UCSD-AML1 (cell line): Measurements from ENCODE around the gene RPS2.
"Not testable (repeated sequence)": the region's sequence is repeated elsewhere in the genome, so short reads cannot be mapped to it uniquely, and the experiment has no call there.

Experiments
- DNase-seq: peaks from one replicate; lab custom pipeline; 2025; ENCODE audit not compliant: unreplicated experiment; lab: John Stamatoyannopoulos, UW

The RPS2 gene

DNA sequence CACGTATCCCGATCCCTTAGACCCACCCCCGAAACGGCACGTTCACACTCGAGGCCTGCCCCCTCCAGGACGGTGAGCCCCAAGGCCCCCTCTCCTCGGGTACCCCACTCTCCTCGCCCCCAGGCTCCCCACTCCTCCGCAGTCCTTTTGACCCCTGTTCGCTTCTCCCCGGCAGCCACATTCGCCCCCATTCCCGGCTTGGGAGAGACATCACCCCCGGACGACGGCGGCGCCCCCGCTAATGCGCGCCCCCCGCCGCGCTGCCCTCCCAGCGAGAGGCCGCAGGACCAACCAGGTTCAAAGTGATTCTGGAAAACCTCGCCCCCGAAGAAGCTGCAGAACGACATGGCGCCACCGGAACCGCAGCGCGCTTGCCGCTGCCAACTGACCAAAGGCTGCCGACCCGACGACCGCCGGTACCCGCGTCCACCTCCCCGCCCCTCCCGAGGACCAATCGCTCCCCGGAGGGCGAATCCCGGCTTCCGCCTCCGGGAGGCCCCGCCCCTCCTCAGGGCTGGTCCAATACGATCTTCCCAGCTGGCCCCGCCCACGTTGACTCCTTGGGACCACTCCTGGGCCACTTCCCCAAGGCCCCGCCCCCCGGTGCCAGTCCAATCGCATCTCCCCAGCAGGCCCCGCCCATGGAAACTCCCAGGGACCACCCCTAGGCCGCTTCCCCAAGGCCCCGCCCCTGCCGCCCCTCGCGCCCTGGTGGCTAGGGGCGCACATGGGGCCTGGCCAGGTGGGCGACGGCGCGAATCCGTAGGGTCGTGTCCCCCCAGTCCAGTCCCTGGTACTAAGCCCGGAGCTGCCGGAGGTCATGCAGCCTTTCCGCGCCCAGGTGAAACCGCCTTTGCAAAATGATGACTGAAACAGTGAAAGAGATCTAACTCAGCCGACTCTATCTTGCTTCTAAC, 21.6 kb downstream of the RPS2 start, which contains the start of gene MSRB1:
Gene MSRB1 (minus strand): TSS at position 390 of the 917 bp plus-strand sequence. CDS start 43 bp downstream, at position 347.
- peak; percentile 100 for DNase-seq

DNA sequence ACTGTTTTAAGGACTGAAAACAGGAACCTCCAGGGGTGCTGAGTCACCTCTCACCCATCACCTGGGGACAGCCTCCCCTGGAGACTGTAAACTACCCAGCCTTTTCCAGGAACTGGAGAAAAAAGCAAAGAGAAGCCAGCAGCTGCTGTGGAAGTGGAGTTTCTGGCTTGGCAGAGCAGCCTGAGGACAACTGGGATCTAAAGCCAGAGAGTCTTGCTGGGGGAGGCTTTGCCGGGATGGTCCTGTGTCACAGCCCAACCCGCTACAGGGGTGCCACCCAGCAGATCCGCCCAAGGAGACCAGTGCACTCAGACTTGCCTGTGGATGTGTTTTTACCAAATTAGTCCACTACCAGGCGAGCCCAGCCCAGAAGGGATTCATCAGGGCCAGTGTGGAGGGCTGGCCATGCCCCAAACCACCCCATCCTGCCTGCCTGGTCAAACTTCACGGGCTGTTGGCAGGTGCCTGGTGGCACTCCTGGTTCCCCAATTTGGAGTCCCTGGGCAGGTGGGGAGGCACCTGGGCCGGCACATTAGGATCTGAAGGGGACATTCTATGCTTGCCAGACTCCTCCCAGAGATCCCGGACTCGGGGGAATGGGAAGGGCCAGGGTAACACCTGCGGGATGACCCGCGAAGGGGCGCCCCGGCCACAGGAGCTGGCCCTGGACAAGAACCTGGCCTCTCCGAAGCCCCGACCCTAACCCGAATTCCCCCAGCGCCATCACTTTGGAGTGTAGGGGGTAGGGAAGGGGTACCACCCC, 22.4 kb downstream of the RPS2 start:
- DNase-seq = peak; percentile 43

DNA sequence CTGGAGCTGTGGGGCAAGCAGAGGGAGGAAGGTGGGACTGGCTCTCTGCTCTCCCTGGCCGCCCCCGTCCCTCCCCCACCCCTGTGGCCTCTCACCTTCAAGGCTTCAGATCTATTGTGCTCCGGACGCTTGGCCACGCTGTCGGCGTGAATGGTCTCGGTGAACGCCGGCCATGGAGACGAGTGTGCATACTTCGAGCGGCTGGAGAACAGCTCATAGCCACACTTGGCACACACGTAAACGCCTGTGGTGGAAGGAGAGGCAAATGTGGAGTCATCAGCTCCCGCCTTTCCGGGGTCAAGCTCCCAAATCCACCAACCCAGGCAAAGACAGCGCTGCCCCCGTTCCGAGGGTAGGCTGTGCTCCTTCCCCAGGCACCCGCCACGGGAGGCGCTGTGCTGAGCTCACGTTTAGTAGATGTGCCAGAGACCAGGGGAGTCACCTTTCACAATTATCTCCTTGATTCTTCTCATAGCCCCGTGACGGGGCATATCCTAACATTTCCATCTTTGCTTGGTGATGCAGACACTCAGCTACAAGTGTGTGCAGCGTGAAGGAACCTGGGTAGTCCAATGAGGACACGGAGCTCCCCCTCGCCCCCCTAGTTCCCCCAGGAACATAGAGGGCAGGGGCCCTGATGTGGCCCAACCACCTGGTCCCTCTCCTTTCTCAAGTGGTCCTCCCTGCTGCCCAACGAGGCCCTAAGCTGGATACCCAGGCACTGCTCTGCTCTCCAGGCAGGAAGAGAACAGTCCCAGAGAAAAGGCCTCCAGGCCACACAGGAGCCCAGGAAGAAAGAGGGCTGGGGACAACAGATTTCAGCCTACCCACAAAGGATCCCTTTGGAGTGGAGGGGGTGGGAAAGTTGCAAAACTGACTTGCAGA, 23.2 kb downstream of the RPS2 start:
- no peak for DNase-seq

- no peak for DNase-seq
Observed at GRCh38 chr16:1940273-1941161, 24.1 kb downstream of the RPS2 start.

- DNase-seq = not testable (repeated sequence)
Observed at GRCh38 chr16:1939833-1940232, 24.8 kb downstream of the RPS2 start.

- no peak for DNase-seq
Observed at GRCh38 chr16:1938910-1939309, 25.7 kb downstream of the RPS2 start.

- no peak for DNase-seq
Observed at GRCh38 chr16:1938316-1938715, 26.3 kb downstream of the RPS2 start.

DNA sequence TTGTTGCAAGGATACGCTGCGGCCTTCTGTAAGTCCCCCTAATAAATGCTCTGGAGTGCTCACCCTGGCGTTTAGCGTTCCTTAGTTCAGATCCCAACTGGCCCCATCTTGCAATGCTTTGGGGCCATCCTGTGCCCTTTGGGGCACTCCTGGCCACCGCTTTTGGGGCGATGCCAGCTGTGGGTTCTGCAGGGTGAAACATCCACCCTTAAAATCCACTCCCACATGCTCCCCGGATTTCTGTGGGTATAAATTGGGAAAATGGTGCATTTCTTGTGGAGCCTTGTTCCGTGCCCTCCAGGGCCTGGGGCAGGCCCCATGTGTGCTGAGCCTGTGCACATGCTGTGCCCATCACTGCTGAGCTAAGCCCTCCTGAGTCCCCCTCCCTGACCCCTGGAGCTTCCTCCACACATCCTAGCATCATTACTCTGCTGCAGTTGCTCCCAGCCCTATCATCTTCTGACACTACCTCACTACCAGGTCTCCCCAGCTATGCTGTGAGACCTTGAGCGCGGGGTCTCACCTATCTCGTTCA, 27.6 kb downstream of the RPS2 start:
- no peak for DNase-seq

DNA sequence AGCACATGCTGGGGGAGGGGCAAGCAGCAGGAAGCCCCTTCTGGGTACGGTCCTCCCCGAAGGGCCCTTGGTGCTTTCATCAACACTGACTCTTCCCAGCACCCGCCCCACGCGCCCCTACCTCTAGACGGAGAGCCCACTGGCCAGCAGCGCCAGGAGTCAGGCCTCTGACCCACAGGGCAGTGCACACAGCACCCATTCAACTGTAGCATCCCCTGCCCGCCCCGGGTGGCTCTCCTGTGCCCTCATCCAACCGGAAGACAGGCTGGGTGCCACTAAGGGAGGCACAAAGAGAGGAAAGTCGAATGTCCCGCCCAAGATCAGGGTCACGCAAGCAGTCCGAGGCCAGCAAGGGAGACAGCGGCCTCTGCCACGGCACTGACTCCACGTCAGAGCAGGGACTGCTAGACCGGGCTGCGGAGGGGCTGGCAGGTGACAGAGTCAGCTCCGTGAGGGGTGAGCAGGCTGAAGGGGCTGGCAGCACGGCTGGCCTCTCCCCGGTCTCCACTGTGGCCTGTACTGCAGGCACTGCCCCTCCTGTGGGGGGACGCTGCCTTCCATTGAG, 31.4 kb downstream of the RPS2 start:
- no peak for DNase-seq

DNA sequence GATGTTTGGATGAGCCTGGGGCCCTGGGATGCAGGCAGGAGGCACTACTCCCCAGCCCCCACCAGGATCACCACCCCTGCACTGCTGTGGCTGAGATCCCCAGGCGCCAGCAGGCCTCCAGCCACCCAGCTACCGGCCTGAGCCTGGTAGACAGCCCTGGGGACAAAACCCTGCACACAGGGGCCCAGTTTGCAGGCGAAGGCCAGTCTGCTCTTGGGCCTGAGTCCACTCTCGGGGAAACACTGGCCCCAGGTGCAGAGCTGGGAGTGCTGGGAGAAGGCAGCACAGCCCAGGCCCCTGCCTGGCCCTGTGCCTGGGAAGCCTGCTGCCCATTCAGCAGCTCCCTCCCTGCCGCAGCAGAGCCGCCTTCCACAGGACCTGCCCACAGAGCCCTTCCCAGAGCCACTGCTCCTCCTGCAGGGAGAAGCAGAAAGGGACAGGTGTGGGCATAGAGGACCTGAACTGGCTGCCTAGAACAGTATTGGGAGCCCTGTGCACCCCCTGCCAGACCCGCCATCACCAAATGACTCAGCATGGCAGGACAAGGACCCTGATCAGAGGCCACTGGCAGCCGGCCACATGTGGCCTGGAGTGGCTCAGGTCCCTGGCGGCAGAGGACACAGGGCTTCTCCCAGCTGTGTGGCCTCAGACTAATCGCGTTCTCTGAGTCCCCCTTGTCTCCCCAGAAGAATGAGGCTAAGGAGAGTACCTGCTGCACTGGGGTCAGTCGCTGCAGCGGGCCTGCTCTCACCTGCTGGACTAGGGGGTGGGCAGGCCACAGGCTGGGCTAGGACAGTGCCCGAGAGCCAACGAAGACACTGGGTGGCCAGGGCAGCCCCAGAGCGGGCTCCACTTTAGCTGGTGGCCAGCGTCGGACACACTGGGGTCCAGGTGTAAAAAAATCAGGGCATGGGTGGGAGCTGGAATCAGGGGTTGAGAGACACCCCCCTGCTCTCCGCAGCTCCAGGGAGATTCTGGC, 32.3 kb downstream of the RPS2 start:
- no peak for DNase-seq

GRCh38 chr16:1930338-1930720, 34.3 kb downstream of the RPS2 start:
- no peak for DNase-seq

DNA sequence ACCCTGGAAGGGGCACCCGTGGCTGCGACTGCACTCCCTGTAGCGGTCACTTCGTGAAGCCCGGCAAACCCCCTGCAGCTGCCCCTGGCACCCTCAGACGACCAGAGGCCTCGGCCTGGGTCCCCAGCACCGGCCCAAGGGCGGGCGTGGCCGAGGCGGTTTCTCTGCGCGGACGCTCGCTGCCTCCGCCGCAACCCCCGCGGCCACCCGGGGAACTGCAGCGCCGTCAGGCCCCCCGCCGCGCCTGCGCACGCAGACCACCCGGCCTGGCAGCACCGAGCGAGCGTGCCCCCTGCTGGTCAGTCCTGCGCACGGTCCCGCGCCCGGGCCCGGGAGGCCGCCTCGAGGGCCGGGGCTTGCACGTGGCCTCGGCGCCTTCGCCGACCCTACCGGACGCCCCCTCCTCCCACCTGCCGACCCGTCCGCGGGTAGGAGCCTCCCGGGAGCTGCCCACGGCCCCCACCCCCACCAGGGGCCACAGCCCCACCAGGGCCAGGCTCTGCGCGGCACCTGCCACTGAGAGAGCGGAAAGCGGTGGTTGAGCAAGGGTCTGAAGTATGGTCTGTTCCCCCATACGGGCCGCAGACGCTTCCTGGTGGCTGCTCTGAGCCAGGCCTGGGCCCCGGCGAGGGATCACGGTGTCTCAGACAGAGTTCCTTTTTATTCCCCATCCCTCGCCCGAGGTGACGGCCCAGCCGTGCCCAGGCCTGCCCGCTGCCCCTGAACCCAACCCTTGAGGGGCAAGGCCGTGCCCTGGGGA, 34.9 kb downstream of the RPS2 start:
- DNase-seq = peak; percentile 92

- no peak for DNase-seq
Observed at GRCh38 chr16:1929105-1929504, 35.5 kb downstream of the RPS2 start.

GRCh38 chr16:1926271-1926670, 38.4 kb downstream of the RPS2 start:
- DNase-seq = no peak

GRCh38 chr16:1924095-1924494, 40.5 kb downstream of the RPS2 start:
- no peak for DNase-seq

DNA sequence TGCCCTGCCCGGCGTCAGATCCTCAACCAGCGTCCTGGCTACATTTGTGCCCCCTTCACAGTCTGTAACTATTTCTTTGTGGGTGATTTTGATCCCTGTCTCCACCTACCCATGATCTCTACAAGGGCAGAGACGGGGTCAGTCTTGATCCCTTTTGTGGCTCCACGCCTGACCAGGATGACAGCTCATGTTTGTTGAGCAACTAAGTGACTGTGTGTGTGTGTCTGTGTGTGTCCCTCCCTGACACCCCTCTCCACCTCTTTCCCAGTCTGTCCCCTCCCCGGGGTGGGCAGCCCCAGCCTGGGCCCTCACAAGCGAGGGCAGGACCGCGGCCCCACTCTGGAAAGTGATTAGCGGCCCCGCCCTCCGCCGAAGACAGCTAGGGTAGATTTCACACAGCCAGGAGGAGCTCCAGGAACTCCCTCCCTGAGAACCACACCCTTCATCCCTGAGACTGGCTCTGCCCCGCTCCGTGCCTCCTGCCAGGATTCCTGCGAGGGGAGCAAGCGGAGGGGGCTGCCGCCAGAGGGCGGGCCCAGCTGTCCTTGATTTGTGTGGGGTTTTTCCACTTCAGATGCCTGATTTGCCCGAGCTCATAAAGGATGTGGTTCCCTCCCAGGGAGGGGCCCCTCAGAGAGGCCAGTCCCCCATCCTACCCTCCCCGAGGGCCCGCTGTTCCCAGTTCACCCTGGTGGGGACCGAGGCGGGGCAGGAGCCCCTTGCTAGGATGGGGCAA, 41.2 kb downstream of the RPS2 start:
- DNase-seq = peak; percentile 21

- no peak for DNase-seq
Observed at GRCh38 chr16:1922357-1922756, 42.3 kb downstream of the RPS2 start.
